Kidney tubule cell (primary cell): Measurements from ENCODE around the gene GAL.
A peak's percentile ranks its signal among the peaks of the same experiment; 100 is the strongest.

Experiments used
- DNase-seq: peaks from one replicate; pipeline ENCODE4 v3.0.0-alpha.2; 2018; ENCODE audit warnings: low spot score

Gene GAL

GRCh38 chr11:68659158-68659921 lies 25.0 kb upstream of the GAL start:
- peak; percentile 63 for DNase-seq

GRCh38 chr11:68660066-68660810 lies 24.1 kb upstream of the GAL start:
- no peak for DNase-seq

GRCh38 chr11:68661014-68661413 lies 23.3 kb upstream of the GAL start:
- no peak for DNase-seq

GRCh38 chr11:68661697-68662603 lies 22.4 kb upstream of the GAL start:
- DNase-seq = no peak

- DNase-seq = no peak
Measured at GRCh38 chr11:68663482-68664010, 20.8 kb upstream of the GAL start.

GRCh38 chr11:68664141-68664540 lies 20.2 kb upstream of the GAL start:
- no peak for DNase-seq

- no peak for DNase-seq
Measured at GRCh38 chr11:68664906-68665305, 19.4 kb upstream of the GAL start.

- DNase-seq = no peak
Measured at GRCh38 chr11:68665436-68665835, 18.9 kb upstream of the GAL start.

- DNase-seq = no peak
Measured at GRCh38 chr11:68666849-68667248, 17.5 kb upstream of the GAL start.

GRCh38 chr11:68667511-68668500 lies 16.5 kb upstream of the GAL start:
- no peak for DNase-seq

GRCh38 chr11:68669301-68670090 lies 14.8 kb upstream of the GAL start:
- DNase-seq = no peak

GRCh38 chr11:68670208-68670992 lies 13.9 kb upstream of the GAL start:
- DNase-seq = no peak

- peak; percentile 70 for DNase-seq
Measured at GRCh38 chr11:68673306-68673945, 10.9 kb upstream of the GAL start.

- DNase-seq = no peak
Measured at GRCh38 chr11:68673991-68674390, 10.4 kb upstream of the GAL start.

- no peak for DNase-seq
Measured at GRCh38 chr11:68674461-68674860, 9.9 kb upstream of the GAL start.

- peak; percentile 97 for DNase-seq
Measured at GRCh38 chr11:68677432-68677831, 6.9 kb upstream of the GAL start.

- DNase-seq = no peak
Measured at GRCh38 chr11:68678031-68678441, 6.3 kb upstream of the GAL start.

- DNase-seq = no peak
Measured at GRCh38 chr11:68680541-68681231, 3.7 kb upstream of the GAL start.
